Testis (tissue), 3 donors: Measurements from ENCODE around the gene CHST8. TPM values are rescaled to one million over a fixed set of nuclear protein-coding genes. Genes with fewer than 3 reads are reported as not detected.

Source experiments
- DNase-seq: peaks from one replicate; pipeline ENCODE4 v3.0.0-alpha.2; 2019
- H3K27ac ChIP-seq, 2 donors: fragments of 200-600 bp; sonication (generic); one replicate each; pipeline ENCODE4 v1.5.1; 2019
- H3K27me3 ChIP-seq: fragments of 200-600 bp; sonication (generic); one replicate; pipeline ENCODE4 v1.5.1; 2019
- H3K36me3 ChIP-seq: fragments of 200-600 bp; sonication (generic); one replicate; pipeline ENCODE4 v1.5.1; 2017; ENCODE audit warnings: low read depth; ENCODE audit errors: missing control alignments
- H3K4me1 ChIP-seq: fragments of 200-600 bp; sonication (generic); one replicate; pipeline ENCODE4 v1.5.1; 2019
- H3K4me3 ChIP-seq, 2 donors: fragments of 200-600 bp; sonication (generic); one replicate each; pipeline ENCODE4 v1.5.1; 2017 to 2019
- H3K9me3 ChIP-seq: fragments of 200-600 bp; sonication (generic); one replicate; pipeline ENCODE4 v1.5.1; 2017
- POLR2A ChIP-seq: fragments of 450-650 bp; IDR thresholded peaks from one replicate; pipeline ENCODE4 v1.6.1; 2017; ENCODE audit warnings: antibody characterized with exemption, mild to moderate bottlenecking, moderate library complexity
- WGBS, 2 donors: methylation state at CpG; one replicate each; pipeline ENCODE4 v1.1.5; 2018; 5-methylcytosine and 5-hydroxymethylcytosine counted together
- intact Hi-C: fragments of 100-400 bp; cut with DNase I; formaldehyde crosslinking; loops from one replicate; pipeline ENCODE4 v1.15.1; 2023; ENCODE audit warnings: low total_unique reads
- polyA plus RNA-seq: library from polyadenylated mRNA; stranded (reverse); fragments of 350-450 nt; fragmentation: Illumina TruSeq; extraction: RNeasy Lipid Tissue Mini Kit (QIAGEN cat#74804); gene quantifications from one replicate; pipeline ENCODE4 v1.2.3, GENCODE V29; 2014; ENCODE audit warnings: low read depth, low replicate concordance; ENCODE audit not compliant: insufficient read depth
- total RNA-seq, 2 donors: library from RNA; depleted of rRNA; stranded (reverse); fragments of >200 nt; gene quantifications; one replicate each; pipeline ENCODE4 v1.2.3, GENCODE V29; 2016
- TF ChIP-seq, protein P1 (sequence below), 3 experiments: fragments of 450-650 bp in 2 of 3; fragments of 200-600 bp in 1 of 3; sonication (generic) in 1 of 3; IDR thresholded peaks; one replicate each; pipeline ENCODE4 v1.5.1; 2016 to 2019; ENCODE audit warnings: antibody characterized with exemption in 3 of 3, mild to moderate bottlenecking in 2 of 3, moderate library complexity in 1 of 3

The CHST8 gene
- total and polyA plus RNA-seq, 3 donors from 2014 or later, result 0.75 to 0.93 (median 0.79) TPM

DNA sequence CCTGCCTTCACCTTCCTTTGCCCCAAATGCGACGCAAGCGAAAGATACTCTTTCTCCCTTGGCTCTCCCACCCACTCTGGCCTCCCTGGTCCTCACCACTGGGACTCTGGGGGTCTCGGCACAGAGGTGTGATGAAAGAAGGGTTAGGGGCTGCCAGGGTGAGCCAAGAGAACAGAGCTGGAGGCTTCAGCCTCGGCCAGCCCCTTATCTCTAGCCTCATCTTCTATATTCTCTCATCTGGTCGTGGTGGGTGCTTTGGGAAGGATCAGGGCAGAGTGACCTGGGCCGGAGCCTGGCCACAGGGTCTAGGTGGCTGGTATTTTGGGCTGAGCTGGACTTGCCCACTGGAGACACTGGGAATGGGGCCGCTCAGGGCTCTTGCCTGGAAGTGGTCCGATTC lies 103.8 kb downstream of the CHST8 start:
- DNase-seq, result no peak
- Histone ChIP-seq H3K27ac (no peak overlapping the region), H3K9me3 (no peaks in the 10 kb centered on the region), H3K36me3 (no peaks in the 10 kb centered on the region), H3K4me3 (no peak overlapping the region), H3K27me3 (no peaks in the 10 kb centered on the region), H3K4me1 (no peaks in the 10 kb centered on the region)
- TF ChIP-seq, protein P1, sequence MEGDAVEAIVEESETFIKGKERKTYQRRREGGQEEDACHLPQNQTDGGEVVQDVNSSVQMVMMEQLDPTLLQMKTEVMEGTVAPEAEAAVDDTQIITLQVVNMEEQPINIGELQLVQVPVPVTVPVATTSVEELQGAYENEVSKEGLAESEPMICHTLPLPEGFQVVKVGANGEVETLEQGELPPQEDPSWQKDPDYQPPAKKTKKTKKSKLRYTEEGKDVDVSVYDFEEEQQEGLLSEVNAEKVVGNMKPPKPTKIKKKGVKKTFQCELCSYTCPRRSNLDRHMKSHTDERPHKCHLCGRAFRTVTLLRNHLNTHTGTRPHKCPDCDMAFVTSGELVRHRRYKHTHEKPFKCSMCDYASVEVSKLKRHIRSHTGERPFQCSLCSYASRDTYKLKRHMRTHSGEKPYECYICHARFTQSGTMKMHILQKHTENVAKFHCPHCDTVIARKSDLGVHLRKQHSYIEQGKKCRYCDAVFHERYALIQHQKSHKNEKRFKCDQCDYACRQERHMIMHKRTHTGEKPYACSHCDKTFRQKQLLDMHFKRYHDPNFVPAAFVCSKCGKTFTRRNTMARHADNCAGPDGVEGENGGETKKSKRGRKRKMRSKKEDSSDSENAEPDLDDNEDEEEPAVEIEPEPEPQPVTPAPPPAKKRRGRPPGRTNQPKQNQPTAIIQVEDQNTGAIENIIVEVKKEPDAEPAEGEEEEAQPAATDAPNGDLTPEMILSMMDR (IDR thresholded peaks at IDR 0.05), result no peak
- TF ChIP-seq POLR2A, result no peak
- 82 to 87% methylated on average over 9 of the region's 9 CpGs for WGBS, 2 donors
- intact Hi-C loops, result no loop called here

DNA sequence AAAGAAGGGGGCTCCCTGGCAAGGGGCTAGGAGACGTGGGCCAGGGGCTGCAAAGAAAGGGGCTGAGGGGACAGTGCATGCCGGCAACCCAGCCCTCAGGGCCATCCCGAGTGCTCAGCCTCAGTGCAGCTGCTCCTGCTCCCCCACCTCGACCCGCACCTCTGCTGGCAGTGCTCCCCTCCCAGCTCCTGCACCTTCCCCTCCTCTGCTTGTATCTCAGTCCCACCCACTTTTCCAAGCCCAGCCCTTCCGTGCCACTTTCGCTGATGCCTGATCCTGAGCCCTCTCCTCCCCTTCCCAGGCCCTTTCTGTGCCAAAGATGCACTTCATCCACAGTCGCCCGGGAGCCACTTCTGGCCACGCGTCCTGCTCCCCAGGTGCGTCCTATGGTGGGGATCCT lies 105.0 kb downstream of the CHST8 start:
- Histone ChIP-seq H3K27me3 (no peaks in the 10 kb centered on the region), H3K36me3 (no peaks in the 10 kb centered on the region), H3K27ac (no peak overlapping the region), H3K9me3 (no peaks in the 10 kb centered on the region), H3K4me1 (no peaks in the 10 kb centered on the region), H3K4me3 (no peak overlapping the region)
- DNase-seq, result no peak
- 56 to 62% methylated on average over 10 to 12 of the region's 12 CpGs for WGBS, 2 donors
- no peak for TF ChIP-seq POLR2A
- TF ChIP-seq, protein P1 (IDR thresholded peaks at IDR 0.05), result no peak
- intact Hi-C loops, result no loop called here

DNA sequence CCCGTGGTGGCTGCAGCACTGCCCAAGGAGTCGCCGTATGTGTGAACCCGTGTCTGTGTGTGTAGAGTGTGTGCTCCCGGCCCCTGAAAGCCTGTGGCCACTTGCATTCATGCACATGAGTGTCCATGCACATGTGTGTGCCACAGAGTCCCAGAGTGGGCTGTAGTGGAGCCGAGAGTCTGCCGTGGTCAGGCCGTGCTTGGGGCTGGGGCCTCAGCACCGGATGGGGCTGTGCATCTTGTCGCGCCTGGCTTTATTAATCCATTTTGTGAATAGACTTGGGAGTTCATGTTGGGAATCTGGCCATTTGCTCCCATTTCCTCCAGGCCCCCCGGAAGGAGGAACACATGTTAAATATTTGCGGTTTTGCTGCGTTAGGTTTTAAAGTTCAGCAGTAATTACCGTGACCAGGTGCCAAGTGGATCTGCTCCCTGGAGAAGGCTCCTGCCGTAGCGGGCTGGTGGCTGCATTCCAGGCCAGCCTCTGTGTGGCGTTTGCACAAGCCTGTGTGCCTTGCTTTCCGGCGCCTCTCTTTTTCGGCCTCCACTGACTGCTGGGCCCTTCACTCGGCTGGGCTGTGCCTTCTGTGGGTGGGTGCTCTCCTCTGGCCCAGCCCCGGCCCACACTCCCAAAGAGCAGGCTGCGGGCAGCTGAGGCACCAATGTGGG lies 105.7 kb downstream of the CHST8 start:
- no peak for TF ChIP-seq POLR2A
- Histone ChIP-seq H3K27ac (no peak overlapping the region), H3K9me3 (no peaks in the 10 kb centered on the region), H3K4me1 (no peaks in the 10 kb centered on the region), H3K27me3 (no peaks in the 10 kb centered on the region), H3K36me3 (no peaks in the 10 kb centered on the region), H3K4me3 (no peak overlapping the region)
- DNase-seq, result no peak
- intact Hi-C loops, result no loop called here
- WGBS, 2 donors, result 66 to 69% methylated on average over 14 to 24 of the region's 24 CpGs

DNA sequence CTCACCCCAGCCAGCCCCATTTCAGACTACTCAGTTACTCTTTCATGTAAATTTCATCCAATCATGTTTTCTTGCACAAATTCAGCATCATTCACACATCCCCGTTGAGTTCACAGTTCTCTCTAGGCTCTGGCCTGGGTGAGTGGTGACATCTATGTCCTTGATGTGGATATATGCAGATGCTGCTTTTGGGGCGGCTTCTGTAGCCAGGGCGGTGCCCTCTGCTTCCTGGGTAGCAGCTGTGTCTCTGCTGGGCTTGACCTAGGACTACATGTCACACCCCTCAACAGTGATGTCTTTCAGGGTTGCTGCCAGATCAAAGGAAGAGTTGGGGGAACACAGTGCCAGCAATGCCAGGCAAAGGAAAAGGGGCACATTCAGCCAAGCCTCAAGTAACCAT lies 106.4 kb downstream of the CHST8 start:
- Histone ChIP-seq H3K27ac (no peak overlapping the region), H3K27me3 (no peaks in the 10 kb centered on the region), H3K36me3 (no peaks in the 10 kb centered on the region), H3K4me3 (no peak overlapping the region), H3K9me3 (no peaks in the 10 kb centered on the region), H3K4me1 (no peaks in the 10 kb centered on the region)
- 86 to 94% methylated on average over 3 of the region's 3 CpGs for WGBS, 2 donors
- intact Hi-C loops, result no loop called here
- TF ChIP-seq, protein P1 (IDR thresholded peaks at IDR 0.05), result no peak
- TF ChIP-seq POLR2A, result no peak
- DNase-seq, result no peak

DNA sequence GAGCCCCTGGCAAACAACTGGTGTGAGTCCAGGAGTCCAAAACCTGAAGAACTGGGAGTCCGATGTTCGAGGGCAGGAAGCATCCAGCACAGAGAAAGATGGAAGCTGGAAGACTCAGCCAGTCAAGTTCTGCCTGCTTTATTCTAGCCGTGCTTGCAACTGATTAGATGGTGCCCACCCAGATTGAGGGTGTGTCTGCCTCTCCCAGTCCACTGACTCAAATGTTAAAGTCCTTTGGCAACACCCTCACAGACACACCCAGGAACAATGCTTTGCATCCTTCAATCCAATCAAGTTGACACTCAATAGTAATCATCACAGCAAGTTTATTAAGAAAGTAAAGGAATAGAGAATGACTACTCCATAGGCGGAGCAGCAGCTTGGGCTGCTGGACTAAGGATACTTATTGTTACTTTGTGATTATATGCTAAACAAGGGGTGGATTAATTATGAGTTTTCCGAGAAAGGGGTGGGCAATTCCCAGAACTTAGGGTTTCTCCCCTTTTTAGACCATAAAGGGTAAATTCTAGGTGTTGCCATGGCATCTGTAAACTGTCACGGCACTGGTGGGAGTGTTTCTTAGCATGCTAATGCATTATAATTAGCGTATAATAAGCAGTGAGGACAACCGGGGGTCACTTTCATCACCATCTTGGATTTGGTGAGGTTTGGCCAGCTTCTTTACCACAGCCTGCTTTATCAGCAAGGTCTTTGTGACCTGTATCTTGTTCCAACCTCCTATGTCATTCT lies 109.3 kb downstream of the CHST8 start:
- no peaks in the 10 kb centered on the region for H3K4me1 ChIP-seq
- TF ChIP-seq, protein P1 (IDR thresholded peaks at IDR 0.05), result no peak
- no peak for TF ChIP-seq POLR2A
- no peaks in the 10 kb centered on the region for H3K27me3 ChIP-seq
- H3K9me3 ChIP-seq, result no peaks in the 10 kb centered on the region
- DNase-seq, result no peak
- H3K36me3 ChIP-seq, result no peaks in the 10 kb centered on the region
- H3K4me3 ChIP-seq, result no peak overlapping the region
- intact Hi-C loops, result no loop called here
- H3K27ac ChIP-seq, result no peak overlapping the region
- WGBS, 2 donors, result 74 to 80% methylated on average over 6 to 8 of the region's 8 CpGs
